Left colon (tissue), 2 donors: ENCODE measurements around the gene KHDRBS2. TPM values are rescaled to one million over a fixed set of nuclear protein-coding genes. Genes with fewer than 3 reads are reported as not detected.
"Not testable (repeated sequence)": the region's sequence is repeated elsewhere in the genome, so short reads cannot be mapped to it uniquely, and the experiment has no call there.

Source experiments
- ATAC-seq: fragments of 200-7000 bp; cut with Tn5 transposase; one replicate; pipeline ENCODE4 v1.9.1; 2020; ENCODE audit warnings: mild to moderate bottlenecking, moderate library complexity
- DNase-seq, 2 donors: peaks; one replicate each; pipeline ENCODE4 v3.0.0-alpha.2; 2020
- intact Hi-C, 2 donors: fragments of 100-400 bp; cut with DNase I in 1 of 2; cut with micrococcal nuclease in 1 of 2; formaldehyde crosslinking; loops; one replicate each; pipeline versions ENCODE4 v1.11.2 to v1.14.0; 2022; cut with DNase I, micrococcal nuclease
- total RNA-seq, 2 donors: library from RNA; stranded (reverse); fragmentation: NEBNext Ultra II Directional; extraction: Animal tissue kit (Norgen Biotek cat#: 25700); gene quantifications; one replicate each; pipeline ENCODE4 v1.2.1, GENCODE V29; 2021
- donor health status: DM: no; HTN: no; CAD: no.
- donor health status: DM: yes; HTN: yes; CAD: no.

Gene KHDRBS2
- total RNA-seq, 2 donors from 2014 or later, result 0.46 to 1.4 TPM

GRCh38 chr6:61935242-61935846 is 350.7 kb downstream of the KHDRBS2 start:
- no peak for ATAC-seq
- intact Hi-C loops, result no loop called here

DNA sequence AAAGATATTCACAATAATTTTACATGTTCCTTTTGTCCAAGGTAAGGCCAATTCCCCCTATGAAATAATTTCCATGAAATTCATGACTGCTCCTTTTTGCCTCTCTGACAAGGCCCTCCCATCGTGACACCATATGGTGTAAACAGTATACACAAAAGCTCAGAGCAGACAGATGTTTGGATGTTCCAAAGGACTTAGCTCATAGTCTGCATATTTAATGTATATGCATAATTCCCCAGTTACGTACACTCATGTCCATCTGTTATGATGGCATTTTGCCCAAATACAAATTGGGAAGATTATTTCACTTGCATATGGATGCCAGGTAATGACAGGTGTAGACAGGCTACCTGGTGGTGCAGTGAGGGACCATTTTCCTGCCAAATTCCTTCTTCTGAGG is 376.5 kb downstream of the KHDRBS2 start:
- intact Hi-C loops, result no loop called here
- ATAC-seq, result no peak
- no peak for DNase-seq

More at GRCh38 chr6:61935242-61935846, 350.7 kb downstream of the KHDRBS2 start:
- no peak for DNase-seq

DNA sequence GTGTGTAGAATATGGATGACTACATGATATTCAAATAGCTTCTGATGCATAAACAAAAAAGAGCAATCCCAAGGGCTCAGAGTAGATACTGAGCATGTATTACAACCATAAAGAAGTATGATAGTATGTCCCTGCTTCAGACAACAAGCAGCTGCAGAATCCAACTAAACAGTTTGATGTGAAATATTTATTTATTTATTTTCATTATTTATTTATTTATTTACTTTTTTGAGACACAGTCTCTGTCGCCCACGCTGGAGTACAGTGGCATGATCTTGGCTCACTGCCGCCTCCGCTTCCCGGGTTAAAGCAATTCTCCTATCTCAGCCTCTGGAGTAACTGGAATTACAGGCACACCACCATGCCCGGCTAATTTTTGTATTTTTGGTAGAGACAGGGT is 384.3 kb downstream of the KHDRBS2 start:
- intact Hi-C loops, result no loop called here
- ATAC-seq (no peak), DNase-seq (no peak)

DNA sequence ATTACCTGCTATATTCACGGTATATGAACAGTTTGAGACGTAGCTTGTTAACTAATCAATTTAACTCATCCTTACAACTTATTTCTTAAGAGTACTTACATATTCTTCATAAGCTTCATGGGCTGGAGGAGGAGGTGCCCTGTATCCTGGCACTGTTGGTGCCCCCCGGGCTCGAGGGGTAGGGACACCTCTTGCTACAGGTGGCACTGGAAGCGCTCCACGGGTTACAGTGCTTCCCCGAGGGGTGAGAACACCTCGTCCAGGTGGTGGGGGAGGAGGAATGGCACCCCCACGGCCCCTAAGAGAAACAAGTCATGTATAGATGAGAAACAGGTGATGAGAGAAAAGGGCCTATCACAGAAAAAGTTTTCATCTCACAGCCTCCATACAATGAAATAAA is 391.5 kb downstream of the KHDRBS2 start:
- ATAC-seq (no peak), DNase-seq (no peak)
- intact Hi-C loops, result no loop called here

DNA sequence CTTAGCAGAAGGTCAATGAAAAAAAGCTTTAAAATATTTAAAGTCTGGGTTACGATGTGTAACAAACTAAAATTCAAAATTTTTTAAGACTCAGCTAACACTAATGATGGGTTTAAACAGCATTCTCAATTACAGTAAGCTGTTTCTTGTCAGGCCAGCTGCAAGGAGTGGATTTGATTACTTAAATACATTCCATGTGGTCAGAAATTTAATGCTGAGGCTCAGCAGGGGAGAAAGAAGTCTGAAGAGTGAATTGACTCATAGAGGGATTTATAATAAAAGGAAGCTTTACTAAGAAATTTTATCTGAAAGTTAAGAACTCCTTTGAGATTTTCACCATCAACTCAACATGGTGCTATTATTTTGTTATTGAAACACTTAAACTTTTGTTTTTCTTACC is 398.6 kb downstream of the KHDRBS2 start:
- no peak for ATAC-seq
- no peak for DNase-seq

DNA sequence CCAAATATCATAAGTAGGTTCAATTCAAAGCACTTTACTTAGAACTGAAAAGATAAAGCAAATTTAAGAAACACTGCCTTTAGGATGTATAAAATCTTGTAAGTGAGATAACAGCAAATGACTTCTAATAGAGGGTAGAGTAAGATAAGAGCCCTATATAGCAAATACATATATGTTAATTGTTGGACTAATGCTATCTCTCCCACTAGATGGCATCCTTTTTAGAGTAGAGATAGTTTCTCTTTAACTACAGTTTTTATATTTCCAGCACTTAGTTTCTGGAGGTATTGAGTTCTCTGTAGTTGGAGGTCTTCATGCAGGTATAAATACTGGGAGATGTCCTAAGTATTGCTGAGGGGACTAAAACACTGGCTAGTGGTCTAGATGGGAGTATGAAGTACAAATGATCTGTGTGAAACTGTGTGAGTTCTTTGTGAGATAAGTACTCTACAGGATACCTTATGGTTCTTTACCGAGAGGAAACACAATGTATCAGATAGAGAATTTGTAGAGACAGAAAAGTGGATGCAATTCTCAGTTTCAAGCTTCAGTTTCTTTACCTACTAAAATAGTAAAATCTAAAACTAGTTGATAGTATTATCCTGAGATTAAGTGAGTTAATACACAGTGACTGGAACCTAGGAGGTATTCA is 399.3 kb downstream of the KHDRBS2 start:
- ATAC-seq (no peak), DNase-seq (no peak)
- intact Hi-C loops, result no loop called here

More for the DNA sequence above, 398.6 kb downstream of the KHDRBS2 start:
- intact Hi-C loops, result no loop called here

GRCh38 chr6:61869632-61870400 is 416.2 kb downstream of the KHDRBS2 start:
- ATAC-seq, result no peak
- no peak for DNase-seq
- intact Hi-C loops, result no loop called here

DNA sequence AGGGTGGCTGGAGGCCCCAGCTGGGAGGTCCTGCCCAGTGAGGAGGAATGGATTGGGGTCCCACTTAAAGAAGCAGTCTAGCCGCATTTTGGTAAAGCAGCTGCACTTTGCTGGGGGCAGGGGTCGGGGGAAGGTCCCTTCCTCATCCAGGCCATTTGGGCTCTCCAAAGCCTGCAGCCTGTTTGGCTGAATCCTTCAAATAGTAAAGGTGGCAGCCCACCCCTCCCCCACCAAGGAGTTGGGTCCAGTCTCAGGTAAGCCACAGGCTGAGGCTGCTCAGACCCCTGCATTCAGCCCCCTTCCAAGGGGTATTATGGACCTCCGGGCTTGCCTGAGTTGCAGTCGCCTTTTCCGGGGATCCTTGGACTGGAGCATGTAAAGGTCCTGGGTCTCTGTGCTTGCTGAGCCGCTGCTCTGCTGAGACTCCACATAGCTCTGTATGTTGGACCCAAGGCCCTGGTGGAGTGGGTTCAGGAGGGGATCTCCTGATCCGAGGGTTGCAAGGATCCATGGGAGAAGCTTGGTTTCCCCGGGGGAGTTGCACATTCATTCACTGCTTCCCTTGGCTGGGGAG is 417.4 kb downstream of the KHDRBS2 start:
- DNase-seq (no peak), ATAC-seq (no peak)
- intact Hi-C loops, result no loop called here

- no peak for DNase-seq
- intact Hi-C loops, result no loop called here
- no peak for ATAC-seq
Observed at GRCh38 chr6:61867635-61868034, 418.4 kb downstream of the KHDRBS2 start.

DNA sequence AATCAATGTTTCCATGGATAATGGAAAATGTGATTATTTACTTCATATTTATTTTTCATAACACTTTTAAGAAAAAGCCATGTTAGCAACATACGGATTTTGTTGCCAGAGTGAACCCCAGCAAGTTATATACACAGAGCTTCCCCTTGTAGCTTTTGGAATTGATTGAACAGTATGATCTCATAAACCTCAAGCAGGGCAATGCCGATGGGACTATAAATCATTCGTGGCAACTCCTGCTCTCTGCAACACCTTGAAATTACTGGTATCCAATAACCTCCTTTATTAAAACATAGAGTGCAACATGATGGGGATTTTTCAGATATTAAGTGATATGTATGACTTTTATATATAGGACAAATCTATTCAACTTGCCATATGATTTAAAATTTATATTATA is 428.5 kb downstream of the KHDRBS2 start:
- no peak for ATAC-seq
- intact Hi-C loops, result no loop called here

DNA sequence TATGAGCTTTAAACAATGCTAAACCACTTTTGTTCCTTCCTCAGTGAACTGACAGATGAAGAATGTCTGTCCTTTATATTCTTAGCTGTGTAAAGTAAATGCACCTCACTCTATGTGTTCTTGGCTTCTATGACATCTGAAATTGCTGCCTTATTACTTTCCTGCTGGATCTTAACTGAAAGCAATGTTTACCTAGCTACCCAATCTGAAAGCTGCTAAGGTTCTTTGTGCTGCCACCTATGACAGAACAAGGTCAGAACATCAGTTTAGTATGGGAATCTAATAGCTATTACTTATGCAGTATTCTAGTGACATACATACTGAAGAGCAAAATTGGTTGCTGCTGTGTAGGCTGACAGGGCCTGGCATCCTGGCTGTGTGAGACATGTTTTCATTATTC is 444.1 kb downstream of the KHDRBS2 start:
- DNase-seq (no peak), ATAC-seq (no peak)
- intact Hi-C loops, result no loop called here

More for the DNA sequence above, 428.5 kb downstream of the KHDRBS2 start:
- no peak for DNase-seq

DNA sequence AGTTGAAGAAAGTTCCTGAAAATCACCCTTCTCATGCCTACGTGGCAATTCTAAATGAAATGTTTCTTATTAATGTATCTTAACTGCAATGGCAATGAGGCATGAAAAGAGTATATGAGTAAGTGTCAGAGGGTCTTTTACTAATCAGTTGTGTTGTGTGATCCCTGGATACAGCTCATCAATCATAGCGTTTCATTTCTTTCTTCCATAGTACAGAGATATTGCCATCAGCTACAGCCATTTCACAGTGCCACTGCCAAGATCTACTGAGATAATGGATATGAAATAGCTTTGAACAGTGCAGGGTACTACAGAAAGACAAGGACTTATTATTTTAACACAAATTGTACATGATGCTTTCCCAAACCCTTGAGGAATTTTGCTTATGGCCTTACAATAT is 450.8 kb downstream of the KHDRBS2 start:
- ATAC-seq (no peak), DNase-seq (no peak)
- intact Hi-C loops, result no loop called here

- DNase-seq (no peak), ATAC-seq (no peak)
- intact Hi-C loops, result no loop called here
Observed at GRCh38 chr6:61833176-61833755, 452.8 kb downstream of the KHDRBS2 start.

GRCh38 chr6:61817716-61818115 is 468.3 kb downstream of the KHDRBS2 start:
- no peak for DNase-seq
- intact Hi-C loops, result no loop called here
- ATAC-seq, result no peak

- intact Hi-C loops, result no loop called here
- ATAC-seq (no peak), DNase-seq (no peak)
Observed at GRCh38 chr6:61810047-61810446, 476.0 kb downstream of the KHDRBS2 start.

DNA sequence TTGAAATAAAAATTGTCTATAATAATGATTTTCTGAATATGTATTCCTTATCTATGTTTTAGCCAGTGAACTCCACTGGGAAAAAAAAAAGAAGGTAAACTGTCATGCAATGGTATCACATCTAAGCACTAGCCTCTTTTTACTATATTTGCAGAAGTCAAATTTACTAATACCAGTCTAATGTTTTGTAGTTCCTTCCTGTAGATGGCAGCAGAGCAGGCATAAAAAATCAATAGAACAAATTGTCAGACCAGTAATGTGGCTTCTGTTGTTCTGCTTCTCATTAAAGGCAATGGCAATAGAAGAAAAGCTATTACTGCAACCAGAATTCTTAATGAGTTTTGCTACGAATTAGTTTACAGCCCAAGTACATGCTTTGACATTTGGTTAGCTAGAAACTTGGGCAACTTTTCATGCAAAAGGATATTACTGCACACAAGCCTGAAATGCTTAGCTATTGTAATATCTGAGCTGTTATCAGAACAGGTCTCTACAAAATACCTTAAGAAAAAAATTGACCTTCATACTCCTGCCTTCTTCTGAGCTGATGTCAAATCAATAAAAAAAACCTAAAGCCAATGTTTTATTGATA is 476.9 kb downstream of the KHDRBS2 start:
- intact Hi-C loops, result no loop called here
- ATAC-seq (peak; percentile 40), DNase-seq (no peak)

- no peak for ATAC-seq
- DNase-seq, result no peak
- intact Hi-C loops, result no loop called here
Observed at GRCh38 chr6:61787998-61788397, 498.0 kb downstream of the KHDRBS2 start.

DNA sequence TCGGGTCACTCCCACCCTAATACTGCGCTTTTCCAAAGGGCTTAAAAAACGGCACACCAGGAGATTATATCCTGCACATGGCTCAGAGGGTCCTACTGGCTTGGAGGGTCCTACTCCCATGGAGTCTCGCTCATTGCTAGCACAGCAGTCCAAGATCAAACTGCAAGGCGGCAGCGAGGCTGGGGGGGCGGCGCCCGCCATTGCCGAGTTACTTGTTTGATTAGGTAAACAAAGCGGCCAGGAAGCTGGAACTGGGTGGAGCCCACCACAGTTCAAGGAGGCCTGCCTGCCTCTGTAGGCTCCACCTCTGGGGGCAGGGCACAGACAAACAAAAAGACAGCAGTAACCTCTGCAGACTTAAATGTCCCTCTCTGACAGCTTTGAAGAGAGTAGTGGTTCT is 516.6 kb downstream of the KHDRBS2 start:
- DNase-seq, intact Hi-C loops, ATAC-seq: not testable (repeated sequence)

GRCh38 chr6:61755739-61756138 is 530.3 kb downstream of the KHDRBS2 start:
- intact Hi-C loops, result no loop called here
- ATAC-seq, result no peak
- DNase-seq, result no peak
